Tibial nerve (tissue), 4 donors: ENCODE results near the gene GTF2H2C_2.
"Not testable (repeated sequence)": the region's sequence is repeated elsewhere in the genome, so short reads cannot be mapped to it uniquely, and the experiment has no call there.

Experiments
- DNase-seq, 2 donors: peaks; one replicate each; pipeline ENCODE4 v3.0.0-alpha.2; 2019; ENCODE audit warnings: low spot score in 2 of 2
- H3K27ac ChIP-seq, 4 donors: fragments of 200-600 bp; sonication (generic) in 3 of 4; one replicate each; pipeline ENCODE4 v1.5.1; 2017 to 2019; ENCODE audit warnings: mild to moderate bottlenecking in 1 of 4
- H3K27me3 ChIP-seq, 2 donors: fragments of 200-600 bp; sonication (generic) in 1 of 2; one replicate each; pipeline versions ENCODE4 v1.5.1 to v1.6.0; 2017 to 2019
- H3K36me3 ChIP-seq, 3 donors: fragments of 200-600 bp; sonication (generic); one replicate each; pipeline ENCODE4 v1.5.1; 2018 to 2019
- H3K4me1 ChIP-seq, 4 donors: fragments of 200-600 bp; sonication (generic) in 3 of 4; one replicate each; pipeline ENCODE4 v1.5.1; 2017 to 2019
- H3K4me3 ChIP-seq, 4 donors: fragments of 200-600 bp; sonication (generic) in 3 of 4; one replicate each; pipeline ENCODE4 v1.5.1; 2017 to 2019; ENCODE audit warnings: mild to moderate bottlenecking in 1 of 4, moderate library complexity in 1 of 4
- H3K9me3 ChIP-seq, 4 donors: fragments of 200-600 bp; sonication (generic) in 3 of 4; one replicate each; pipeline ENCODE4 v1.5.1; 2017 to 2019
- POLR2A ChIP-seq, 2 donors: fragments of 450-650 bp; IDR thresholded peaks; one replicate each; pipeline ENCODE4 v1.6.1; 2017; ENCODE audit warnings: antibody characterized with exemption in 2 of 2, mild to moderate bottlenecking in 2 of 2, moderate library complexity in 2 of 2
- WGBS, 2 donors: methylation state at CpG; one replicate each; pipeline ENCODE4 v1.1.5; 2018; 5-methylcytosine and 5-hydroxymethylcytosine counted together
- TF ChIP-seq, protein P1 (sequence below), 5 experiments: fragments of 200-600 bp in 3 of 5; fragments of 450-650 bp in 2 of 5; sonication (generic) in 3 of 5; IDR thresholded peaks; one replicate each; pipeline ENCODE4 v1.5.1; 2016 to 2019; ENCODE audit warnings: antibody characterized with exemption in 5 of 5, mild to moderate bottlenecking in 3 of 5, moderate library complexity in 2 of 5

The GTF2H2C_2 gene

DNA sequence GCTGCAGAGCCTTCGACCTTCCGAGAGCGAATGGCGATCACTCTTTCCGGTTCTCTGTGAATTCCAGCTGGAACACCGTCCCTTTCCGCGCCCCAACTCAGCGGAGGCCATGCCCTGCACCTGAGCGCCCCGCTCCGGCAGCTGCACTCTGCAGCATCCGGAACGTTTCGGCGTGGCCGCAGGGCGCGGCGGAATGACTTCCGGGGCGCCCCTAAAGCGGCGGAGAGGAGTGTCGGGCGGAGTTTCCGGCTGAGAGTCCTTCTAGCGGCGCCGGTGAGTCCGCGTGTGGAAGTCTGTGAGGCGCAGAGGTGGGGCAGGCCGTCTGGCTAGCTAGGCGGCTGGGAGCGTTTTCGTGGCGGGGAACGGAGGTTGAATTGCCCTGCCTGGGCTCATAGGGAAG lies at the start of gene GTF2H2C_2:
GTF2H2C_2 (plus strand) TSS at position 252 of the 400 bp plus-strand sequence.
- not testable (repeated sequence) for H3K4me1 ChIP-seq, H3K27ac ChIP-seq, H3K4me3 ChIP-seq, H3K36me3 ChIP-seq, H3K9me3 ChIP-seq, DNase-seq, H3K27me3 ChIP-seq
- WGBS, 2 donors: no CpG with 5 or more reads among the region's 39 CpGs

GRCh38 chr5:70400984-70401686 lies 14.0 kb upstream of the GTF2H2C_2 start:
- peak overlapping the region; percentile 42 to 78 (median 56) for H3K27ac ChIP-seq
- TF ChIP-seq, protein P1, sequence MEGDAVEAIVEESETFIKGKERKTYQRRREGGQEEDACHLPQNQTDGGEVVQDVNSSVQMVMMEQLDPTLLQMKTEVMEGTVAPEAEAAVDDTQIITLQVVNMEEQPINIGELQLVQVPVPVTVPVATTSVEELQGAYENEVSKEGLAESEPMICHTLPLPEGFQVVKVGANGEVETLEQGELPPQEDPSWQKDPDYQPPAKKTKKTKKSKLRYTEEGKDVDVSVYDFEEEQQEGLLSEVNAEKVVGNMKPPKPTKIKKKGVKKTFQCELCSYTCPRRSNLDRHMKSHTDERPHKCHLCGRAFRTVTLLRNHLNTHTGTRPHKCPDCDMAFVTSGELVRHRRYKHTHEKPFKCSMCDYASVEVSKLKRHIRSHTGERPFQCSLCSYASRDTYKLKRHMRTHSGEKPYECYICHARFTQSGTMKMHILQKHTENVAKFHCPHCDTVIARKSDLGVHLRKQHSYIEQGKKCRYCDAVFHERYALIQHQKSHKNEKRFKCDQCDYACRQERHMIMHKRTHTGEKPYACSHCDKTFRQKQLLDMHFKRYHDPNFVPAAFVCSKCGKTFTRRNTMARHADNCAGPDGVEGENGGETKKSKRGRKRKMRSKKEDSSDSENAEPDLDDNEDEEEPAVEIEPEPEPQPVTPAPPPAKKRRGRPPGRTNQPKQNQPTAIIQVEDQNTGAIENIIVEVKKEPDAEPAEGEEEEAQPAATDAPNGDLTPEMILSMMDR (IDR thresholded peaks at IDR 0.05): peak in 2 of 5 experiments; percentile 34 to 55
- TF ChIP-seq POLR2A (IDR thresholded peaks at IDR 0.05): peak; percentile 19 to 45
- not testable (repeated sequence) for H3K27me3 ChIP-seq, H3K9me3 ChIP-seq, H3K36me3 ChIP-seq, H3K4me1 ChIP-seq
- no CpG with 5 or more reads among the region's 71 CpGs for WGBS, 2 donors
- DNase-seq: peak; percentile 4
- peak overlapping the region; percentile 37 to 51 (median 41) for H3K4me3 ChIP-seq

DNA sequence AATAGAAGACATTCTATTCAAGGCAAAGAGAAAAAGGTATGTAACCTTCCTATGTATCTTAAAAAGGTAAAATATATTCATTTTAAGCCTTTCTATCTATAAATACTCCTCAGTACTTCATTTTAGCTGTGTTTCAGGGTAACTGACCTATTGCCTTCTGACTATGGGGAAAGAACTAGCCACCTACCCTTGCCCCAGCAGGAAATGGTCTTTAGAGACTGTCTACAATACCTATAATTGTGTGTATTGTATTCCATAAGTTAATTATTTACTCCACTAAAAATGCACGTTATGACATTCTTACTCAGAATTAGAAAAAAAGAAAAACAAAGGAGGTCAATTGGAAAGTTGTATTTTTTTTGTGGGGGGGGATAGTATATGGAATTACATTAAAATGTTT lies 6.2 kb downstream of the GTF2H2C_2 start:
- DNase-seq, H3K4me3 ChIP-seq, H3K27me3 ChIP-seq, H3K36me3 ChIP-seq, H3K9me3 ChIP-seq, H3K4me1 ChIP-seq, H3K27ac ChIP-seq: not testable (repeated sequence)
- WGBS, 2 donors: 83% methylated on average over 1 of the region's 1 CpG; no CpG with 5 or more reads in 1 of the 2 donors

- not testable (repeated sequence) for H3K4me3 ChIP-seq, H3K9me3 ChIP-seq, H3K27ac ChIP-seq, H3K27me3 ChIP-seq, H3K36me3 ChIP-seq, DNase-seq, H3K4me1 ChIP-seq
- no CpG with 5 or more reads among the region's 3 CpGs for WGBS, 2 donors
These were observed 8.0 kb downstream of the GTF2H2C_2 start for GRCh38 chr5:70423215-70423614.

DNA sequence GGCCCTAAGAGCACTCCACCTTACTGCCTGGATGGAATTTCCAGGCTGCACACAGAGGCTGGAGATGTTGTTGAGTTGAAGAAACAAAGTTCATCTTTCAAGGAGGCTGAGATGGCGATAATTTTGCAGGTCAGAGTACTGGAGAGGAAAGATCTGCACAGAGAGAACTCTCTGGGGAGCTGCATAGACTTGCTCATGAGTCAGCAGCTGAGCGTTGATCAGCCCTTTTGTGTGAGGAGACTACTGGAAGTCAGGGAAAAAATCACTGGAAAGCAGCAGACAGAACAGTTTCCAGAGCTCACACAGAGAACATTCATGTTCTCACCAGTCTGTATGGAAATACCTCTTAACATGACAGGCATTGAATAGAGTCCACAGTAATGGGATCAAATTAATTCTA lies 23.4 kb downstream of the GTF2H2C_2 start:
- not testable (repeated sequence) for H3K27ac ChIP-seq, H3K36me3 ChIP-seq, H3K4me3 ChIP-seq, H3K27me3 ChIP-seq, H3K9me3 ChIP-seq, DNase-seq, H3K4me1 ChIP-seq
- WGBS, 2 donors: no CpG with 5 or more reads among the region's 2 CpGs

DNA sequence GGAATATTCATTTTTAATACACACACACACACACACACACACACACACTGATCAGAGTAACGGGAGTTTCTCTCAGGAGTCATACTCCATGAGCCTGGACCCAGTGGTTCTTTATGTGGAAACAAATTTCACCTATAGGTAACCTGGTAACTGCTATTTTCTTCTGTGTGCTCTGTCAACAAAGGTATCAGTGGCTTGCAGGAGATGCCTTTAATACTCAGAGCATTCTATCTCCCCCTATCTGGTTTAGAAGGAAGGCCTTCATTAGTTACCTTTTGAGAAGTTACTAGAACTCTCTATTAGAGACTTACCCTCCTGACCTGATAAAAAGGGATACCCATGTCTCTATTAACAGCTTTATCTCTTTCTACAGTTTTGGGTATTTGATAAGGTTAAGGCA lies 34.4 kb downstream of the GTF2H2C_2 start:
- not testable (repeated sequence) for H3K4me1 ChIP-seq, H3K4me3 ChIP-seq, H3K9me3 ChIP-seq, DNase-seq, H3K27ac ChIP-seq, H3K27me3 ChIP-seq, H3K36me3 ChIP-seq
- 91% methylated on average over 1 of the region's 1 CpG; no CpG with 5 or more reads in 1 of the 2 donors for WGBS, 2 donors

DNA sequence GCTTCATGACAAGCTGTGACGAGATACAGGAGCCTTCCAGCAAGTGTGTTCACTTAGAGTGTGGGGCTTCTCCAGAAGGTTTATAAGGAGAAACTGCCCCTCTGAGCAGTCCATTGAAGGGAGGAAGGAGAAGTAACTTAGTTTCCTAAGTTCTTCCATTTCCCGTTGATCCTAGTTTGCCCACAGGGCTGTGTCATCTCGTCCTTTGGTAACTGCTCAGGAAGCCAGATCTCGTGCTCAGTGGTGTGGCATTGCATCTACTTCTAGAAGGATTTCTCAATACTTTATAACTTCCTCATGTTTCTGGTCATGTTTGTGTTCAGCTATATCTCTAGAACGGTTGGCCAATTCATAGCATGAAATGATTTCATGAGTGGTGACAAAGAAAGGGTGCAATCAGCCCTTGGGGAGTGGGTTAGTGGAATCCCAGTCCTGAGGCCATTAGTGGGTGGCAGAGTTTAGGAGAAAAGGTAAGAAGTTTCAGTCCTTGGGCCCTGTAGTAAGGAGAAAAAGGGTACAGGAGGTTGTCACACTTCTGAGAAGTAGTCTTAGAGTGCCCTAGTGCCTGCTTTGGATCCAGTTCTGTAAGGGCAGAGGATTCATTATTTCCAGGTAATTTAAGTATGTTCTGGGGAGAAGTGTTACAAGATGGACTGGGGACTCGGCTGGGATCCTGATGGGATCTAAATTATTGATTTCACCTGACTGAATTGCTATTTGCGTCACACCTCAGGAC lies 36.2 kb downstream of the GTF2H2C_2 start:
- not testable (repeated sequence) for H3K27me3 ChIP-seq, H3K36me3 ChIP-seq, H3K9me3 ChIP-seq, H3K4me3 ChIP-seq, H3K4me1 ChIP-seq, H3K27ac ChIP-seq, DNase-seq
- WGBS, 2 donors: no CpG with 5 or more reads among the region's 7 CpGs

DNA sequence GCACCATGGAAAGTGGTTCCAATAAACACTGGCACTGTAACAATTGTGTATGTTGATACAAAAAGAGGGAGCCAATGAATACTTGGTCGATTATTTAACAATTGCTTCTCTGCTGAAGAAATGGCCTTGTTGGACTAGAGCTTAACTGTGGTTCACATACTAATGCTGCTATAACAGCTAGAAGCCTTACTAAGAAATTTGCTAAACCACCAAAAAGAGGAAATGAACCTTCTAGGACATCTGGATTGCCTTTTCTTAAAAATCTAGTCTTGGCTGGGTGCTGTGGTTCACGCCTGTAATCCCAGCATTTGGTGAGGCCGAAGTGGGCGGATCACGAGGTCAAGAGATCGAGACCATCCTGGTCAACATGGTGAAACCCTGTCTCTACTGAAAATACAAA lies 41.9 kb downstream of the GTF2H2C_2 start:
- H3K4me1 ChIP-seq, H3K36me3 ChIP-seq, H3K4me3 ChIP-seq, H3K27me3 ChIP-seq, H3K9me3 ChIP-seq, H3K27ac ChIP-seq, DNase-seq: not testable (repeated sequence)
- no CpG with 5 or more reads among the region's 6 CpGs for WGBS, 2 donors

DNA sequence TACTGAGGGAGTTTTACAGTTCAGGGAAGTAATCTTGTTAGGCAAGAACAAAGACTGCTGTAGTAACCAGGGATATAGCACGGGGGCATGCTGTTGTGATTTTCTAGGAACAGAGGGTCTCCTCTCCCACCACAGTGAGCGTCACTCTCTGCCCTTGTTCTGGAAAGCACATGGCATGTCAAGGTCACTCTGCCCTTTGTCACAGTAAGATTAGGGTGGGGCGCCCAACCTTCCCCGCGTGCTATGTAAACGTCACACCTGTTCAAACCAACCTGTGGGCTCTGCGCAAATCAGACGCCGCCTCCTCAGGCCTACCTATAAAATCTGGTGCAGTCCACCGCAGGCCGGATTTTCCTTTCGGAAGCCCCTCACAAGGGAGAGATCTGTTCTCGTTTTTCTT lies 44.0 kb downstream of the GTF2H2C_2 start:
- 67% methylated on average over 3 of the region's 13 CpGs; no CpG with 5 or more reads in 1 of the 2 donors for WGBS, 2 donors
- H3K27me3 ChIP-seq, H3K4me3 ChIP-seq, DNase-seq, H3K4me1 ChIP-seq, H3K9me3 ChIP-seq, H3K27ac ChIP-seq, H3K36me3 ChIP-seq: not testable (repeated sequence)

GRCh38 chr5:70461984-70462383 lies 46.8 kb downstream of the GTF2H2C_2 start:
- H3K36me3 ChIP-seq, H3K4me3 ChIP-seq, H3K27me3 ChIP-seq, DNase-seq, H3K27ac ChIP-seq, H3K9me3 ChIP-seq, H3K4me1 ChIP-seq: not testable (repeated sequence)
- WGBS, 2 donors: no CpG with 5 or more reads among the region's 6 CpGs

- not testable (repeated sequence) for H3K9me3 ChIP-seq, H3K27ac ChIP-seq, H3K27me3 ChIP-seq, DNase-seq, H3K4me1 ChIP-seq, H3K4me3 ChIP-seq, H3K36me3 ChIP-seq
- no CpG with 5 or more reads among the region's 5 CpGs for whole genome bisulfite sequencing, 2 donors
These were observed 49.0 kb downstream of the GTF2H2C_2 start for GRCh38 chr5:70464019-70464637.

GRCh38 chr5:70469926-70470509 lies 54.9 kb downstream of the GTF2H2C_2 start:
- not testable (repeated sequence) for H3K9me3 ChIP-seq, H3K27ac ChIP-seq, H3K36me3 ChIP-seq, H3K4me1 ChIP-seq, DNase-seq, H3K27me3 ChIP-seq, H3K4me3 ChIP-seq
- WGBS, 2 donors: no CpG with 5 or more reads among the region's 7 CpGs
